GM12873 (cell line): ENCODE data around the gene NPAT.

Source experiments
- TF ChIP-seq, protein P1 (sequence below): IDR thresholded peaks from 2 replicates; pipeline ENCODE4 v1.5.1; 2012; ENCODE audit warnings: low read depth, mild to moderate bottlenecking, moderate library complexity, low read length, control low read depth; ENCODE audit not compliant: insufficient read depth; ENCODE audit errors: missing control alignments

NPAT gene

DNA sequence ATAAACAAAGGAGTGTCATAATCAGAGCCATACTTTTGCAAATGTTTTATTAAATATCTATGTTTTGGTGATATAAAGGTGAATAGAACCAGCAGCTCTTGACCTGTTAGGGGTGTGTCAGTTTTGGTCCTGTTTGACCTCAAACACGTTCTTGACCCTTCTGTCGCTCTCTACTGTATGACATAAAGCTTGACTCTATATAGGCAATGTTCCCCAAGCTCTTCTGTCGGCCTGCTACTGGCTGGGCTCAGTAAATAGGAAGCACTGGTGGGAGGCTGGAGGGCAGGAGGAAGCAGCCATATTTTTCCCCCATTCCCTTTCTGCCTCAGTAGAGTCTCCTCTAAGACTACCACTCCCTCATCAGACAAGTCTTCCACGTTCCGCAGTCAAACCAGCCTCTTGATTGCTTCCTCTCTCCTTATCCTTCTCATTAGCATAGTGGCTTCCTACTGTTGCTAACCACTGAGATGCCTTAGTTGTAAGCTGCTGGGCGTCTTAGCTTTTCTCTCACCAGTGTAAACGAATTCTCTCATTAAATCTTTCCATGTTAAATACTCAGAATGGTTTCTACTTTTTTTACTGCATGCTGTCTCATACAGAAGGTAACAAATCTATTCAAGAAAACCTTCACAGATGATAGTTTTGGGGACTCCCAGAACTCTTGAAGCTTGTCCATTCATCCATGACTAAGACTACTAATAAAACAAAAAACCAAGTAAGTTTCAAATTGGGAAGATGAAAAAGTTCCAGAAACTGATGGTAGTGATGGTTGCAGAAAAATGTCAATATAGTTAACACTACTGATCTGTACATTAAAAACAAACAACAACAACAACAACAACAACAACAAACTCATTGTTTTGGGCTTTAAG, 3.3 kb downstream of the NPAT start:
- TF ChIP-seq, protein P1, sequence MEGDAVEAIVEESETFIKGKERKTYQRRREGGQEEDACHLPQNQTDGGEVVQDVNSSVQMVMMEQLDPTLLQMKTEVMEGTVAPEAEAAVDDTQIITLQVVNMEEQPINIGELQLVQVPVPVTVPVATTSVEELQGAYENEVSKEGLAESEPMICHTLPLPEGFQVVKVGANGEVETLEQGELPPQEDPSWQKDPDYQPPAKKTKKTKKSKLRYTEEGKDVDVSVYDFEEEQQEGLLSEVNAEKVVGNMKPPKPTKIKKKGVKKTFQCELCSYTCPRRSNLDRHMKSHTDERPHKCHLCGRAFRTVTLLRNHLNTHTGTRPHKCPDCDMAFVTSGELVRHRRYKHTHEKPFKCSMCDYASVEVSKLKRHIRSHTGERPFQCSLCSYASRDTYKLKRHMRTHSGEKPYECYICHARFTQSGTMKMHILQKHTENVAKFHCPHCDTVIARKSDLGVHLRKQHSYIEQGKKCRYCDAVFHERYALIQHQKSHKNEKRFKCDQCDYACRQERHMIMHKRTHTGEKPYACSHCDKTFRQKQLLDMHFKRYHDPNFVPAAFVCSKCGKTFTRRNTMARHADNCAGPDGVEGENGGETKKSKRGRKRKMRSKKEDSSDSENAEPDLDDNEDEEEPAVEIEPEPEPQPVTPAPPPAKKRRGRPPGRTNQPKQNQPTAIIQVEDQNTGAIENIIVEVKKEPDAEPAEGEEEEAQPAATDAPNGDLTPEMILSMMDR, result no peak

DNA sequence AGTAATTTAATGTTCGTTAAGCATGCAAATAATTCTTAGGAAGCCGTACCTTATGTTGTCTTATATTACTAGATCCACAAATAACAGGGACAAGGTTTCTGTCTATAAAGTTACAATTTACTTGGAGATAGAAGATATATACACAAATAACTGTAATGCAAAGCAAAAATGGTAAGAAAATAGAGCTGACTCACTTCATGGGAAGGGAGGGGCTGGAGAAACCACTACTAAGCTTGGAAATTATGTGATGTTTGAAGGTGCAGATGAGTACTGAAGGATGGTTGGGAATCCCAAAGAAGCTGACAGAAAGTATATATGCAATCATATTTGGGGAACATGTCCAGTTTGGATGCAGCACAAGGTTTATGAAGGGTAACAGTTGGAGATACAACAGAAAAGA, 4.0 kb downstream of the NPAT start:
- TF ChIP-seq, protein P1, result no peak

DNA sequence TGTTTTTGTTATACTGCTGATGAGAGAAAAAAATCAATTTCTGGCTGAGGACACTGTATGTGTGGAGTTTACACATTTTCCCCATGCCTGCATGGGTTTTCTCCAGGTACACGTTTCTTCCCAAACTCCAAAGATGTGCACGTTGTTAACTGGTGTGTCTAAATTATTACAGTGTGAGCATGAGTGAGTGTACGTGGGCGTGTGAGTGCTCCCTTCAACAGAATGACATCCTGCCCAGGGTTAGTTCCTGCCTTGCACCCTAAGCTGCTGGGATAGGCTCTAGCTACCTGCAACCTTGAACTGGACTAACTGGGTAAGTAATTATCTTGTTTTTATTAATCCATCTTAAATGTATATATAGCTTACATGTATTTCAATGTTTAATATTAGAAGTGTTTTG, 5.5 kb downstream of the NPAT start:
- TF ChIP-seq, protein P1, result no peak

DNA sequence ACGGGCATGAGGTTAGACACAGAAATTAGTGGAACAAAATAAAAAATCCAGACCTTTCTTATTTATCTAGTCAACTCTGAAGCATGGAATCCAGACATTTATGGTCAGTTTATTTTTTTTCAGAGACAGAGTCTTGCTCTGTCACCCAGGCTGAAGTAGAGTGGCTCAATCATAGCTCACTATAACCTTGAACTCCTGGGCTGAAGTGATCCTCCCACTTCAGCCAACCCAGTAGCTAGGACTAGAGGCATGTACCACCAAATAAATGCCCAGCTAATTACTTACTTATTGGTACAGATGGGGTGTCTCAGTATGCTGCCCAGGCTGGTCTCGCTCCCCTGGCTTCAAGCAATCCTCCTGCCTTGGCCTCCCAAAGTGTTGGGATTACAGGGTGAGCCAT, 8.7 kb downstream of the NPAT start:
- TF ChIP-seq, protein P1, result no peak

DNA sequence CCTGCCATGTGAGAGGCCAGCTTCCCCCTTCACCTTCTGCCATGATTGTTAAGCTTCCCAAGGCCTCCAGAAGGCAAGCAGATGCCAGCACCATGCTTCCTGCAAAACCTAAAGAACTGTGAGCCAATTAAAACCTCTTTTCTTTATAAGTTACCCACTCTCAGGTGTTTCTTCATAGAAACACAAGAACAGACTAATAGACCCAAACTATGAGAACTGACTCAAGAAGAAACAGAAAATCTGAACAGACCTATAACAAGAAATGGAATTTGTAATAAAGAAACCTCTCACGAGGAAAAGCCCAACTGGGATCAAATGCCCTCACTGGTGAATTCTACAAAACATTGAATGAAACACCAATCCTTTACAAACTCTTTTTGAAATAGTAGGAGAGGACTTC, 12.0 kb downstream of the NPAT start:
- TF ChIP-seq, protein P1, result no peak

DNA sequence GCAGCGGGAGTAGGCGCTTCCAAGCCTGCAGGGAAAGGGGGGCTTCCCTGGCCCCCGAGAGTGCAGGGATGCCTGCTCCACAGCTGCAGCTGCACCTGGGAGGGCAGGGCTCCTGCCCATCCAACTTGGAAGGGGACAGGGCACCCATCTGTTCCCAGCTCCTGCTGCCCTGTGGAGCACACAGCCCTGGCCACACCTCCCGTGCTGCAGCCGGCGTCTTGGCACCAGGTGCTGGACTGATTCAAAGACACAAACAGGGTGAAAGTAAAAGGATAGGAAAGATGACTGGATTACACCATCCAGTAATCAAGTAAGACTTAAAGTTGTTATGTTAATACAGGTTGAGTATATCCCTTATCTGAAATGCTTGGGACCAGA, 14.8 kb downstream of the NPAT start:
- TF ChIP-seq, protein P1, result no peak

DNA sequence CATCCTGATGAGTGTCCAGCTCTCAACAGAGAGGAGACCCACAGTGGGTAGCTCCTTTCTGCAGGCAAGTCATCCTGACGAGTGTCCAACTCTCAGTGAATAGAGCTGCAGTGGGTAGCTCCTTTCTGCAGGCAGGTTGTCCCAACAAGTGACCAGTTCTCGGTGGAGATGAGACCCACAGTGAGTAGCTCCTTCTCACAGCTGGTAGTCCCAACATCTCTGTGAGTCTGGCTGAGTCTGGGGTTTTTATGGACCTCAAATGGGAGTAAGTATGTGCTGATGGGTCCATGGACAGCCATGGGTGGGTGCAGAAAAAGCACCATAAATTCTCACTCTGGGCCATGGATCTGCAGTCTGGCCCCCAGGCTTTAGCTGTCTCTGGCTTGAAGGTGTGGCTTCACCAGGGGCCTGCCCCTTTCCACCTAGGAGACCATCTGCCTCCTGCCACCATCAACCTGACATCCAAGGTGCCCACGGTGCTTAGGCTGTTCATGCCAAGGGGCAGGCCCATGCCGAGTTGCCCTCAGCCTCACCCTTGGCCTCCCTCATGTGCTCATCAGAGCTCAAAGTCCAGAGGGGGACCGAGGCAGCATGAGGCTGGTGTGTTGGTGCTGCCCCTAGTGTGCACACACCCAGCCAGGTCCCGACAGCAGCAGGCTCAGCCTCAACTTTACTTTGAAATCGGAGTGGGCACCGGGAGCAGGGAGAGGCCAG, 15.3 kb downstream of the NPAT start:
- TF ChIP-seq, protein P1, result no peak
